Esophagus muscularis mucosa (tissue), 4 donors: Measurements from ENCODE around the gene NRIP3. TPM values are rescaled to one million over a fixed set of nuclear protein-coding genes. Genes with fewer than 3 reads are reported as not detected.
"Not testable (repeated sequence)": the region's sequence is repeated elsewhere in the genome, so short reads cannot be mapped to it uniquely, and the experiment has no call there.

Experiments
- DNase-seq: peaks from one replicate; pipeline ENCODE4 v3.0.0-alpha.2; 2017; ENCODE audit errors: extremely low spot score
- H3K27ac ChIP-seq, 4 donors: fragments of 200-600 bp; sonication (generic); replicated peaks in 1 of 4; 1 replicate in 3 of 4; 2 replicates in 1 of 4; pipeline ENCODE4 v1.5.1; 2016 to 2019; ENCODE audit warnings: mild to moderate bottlenecking in 1 of 4
- H3K27me3 ChIP-seq, 4 donors: fragments of 200-600 bp; sonication (generic); one replicate each; pipeline versions ENCODE4 v1.5.1 to v1.6.0; 2016 to 2019
- H3K36me3 ChIP-seq, 4 donors: fragments of 200-600 bp; sonication (generic); one replicate each; pipeline ENCODE4 v1.5.1; 2016 to 2019
- H3K4me1 ChIP-seq, 4 donors: fragments of 200-600 bp; sonication (generic); one replicate each; pipeline ENCODE4 v1.5.1; 2016 to 2019
- H3K4me3 ChIP-seq, 4 donors: fragments of 200-600 bp; sonication (generic); 1 replicate in 2 of 4; 2 replicates in 2 of 4; pipeline ENCODE4 v1.5.1; 2016 to 2019; ENCODE audit warnings: mild to moderate bottlenecking in 4 of 4, moderate library complexity in 1 of 4
- H3K9me3 ChIP-seq, 4 donors: fragments of 200-600 bp; sonication (generic); 1 replicate in 3 of 4; 2 replicates in 1 of 4; pipeline ENCODE4 v1.5.1; 2016 to 2019
- CTCF ChIP-seq, 3 experiments: fragments of 200-600 bp in 2 of 3; fragments of 450-650 bp in 1 of 3; sonication (generic) in 2 of 3; IDR thresholded peaks; one replicate each; pipeline ENCODE4 v1.5.1; 2017 to 2019; ENCODE audit warnings: antibody characterized with exemption in 3 of 3, mild to moderate bottlenecking in 2 of 3, moderate library complexity in 1 of 3
- EP300 ChIP-seq: sonication (generic); formaldehyde crosslinking; IDR thresholded peaks from one replicate; pipeline ENCODE4 v1.6.1; 2017; ENCODE audit warnings: antibody characterized with exemption
- POLR2A ChIP-seq: fragments of 450-650 bp; IDR thresholded peaks from one replicate; pipeline ENCODE4 v1.6.1; 2017; ENCODE audit warnings: antibody characterized with exemption, moderate library complexity, mild to moderate bottlenecking, low read depth
- POLR2AphosphoS5 ChIP-seq, 2 donors: sonication (generic); formaldehyde crosslinking; IDR thresholded peaks; one replicate each; pipeline ENCODE4 v1.6.1; 2017; ENCODE audit warnings: antibody characterized with exemption in 2 of 2
- WGBS: methylation state at CpG from one replicate; pipeline ENCODE4 v1.1.5; 2018; 5-methylcytosine and 5-hydroxymethylcytosine counted together
- intact Hi-C: fragments of 100-400 bp; cut with DNase I; formaldehyde crosslinking; loops from one replicate; pipeline ENCODE4 v1.15.1; 2023
- total RNA-seq, 4 donors: library from RNA; depleted of rRNA; stranded (reverse); fragments of >200 nt; gene quantifications; one replicate each; pipeline versions ENCODE4 v1.1.0 to v1.2.1, GENCODE V29; 2016

Gene NRIP3
- total RNA-seq, 4 donors from 2014 or later = 2.1 to 4.0 (median 3.5) TPM

- Histone ChIP-seq H3K4me3 (no peak overlapping the region), H3K4me1 (peaks cover 10 to 24% (median 14%) of the 10 kb centered on the region in 4 donors), H3K36me3 (no peaks in the 10 kb centered on the region), H3K27ac (no peak overlapping the region), H3K9me3 (no peaks in the 10 kb centered on the region), H3K27me3 (no peaks in the 10 kb centered on the region)
- TF ChIP-seq CTCF (IDR thresholded peaks at IDR 0.05) (no peak), EP300 (no peak), POLR2AphosphoS5 (IDR thresholded peaks at IDR 0.05) (no peak), POLR2A (no peak)
- WGBS = 89% methylated on average over 3 of the region's 3 CpGs
- intact Hi-C loops = loop anchor here (1.0 kb wide), 1 partner anchor 123 kb away; no protein-coding TSS in a partner anchor
- no peak for DNase-seq
These were observed 11.0 kb upstream of the NRIP3 start for GRCh38 chr11:9014826-9015225.

GRCh38 chr11:9013373-9013772, 9.6 kb upstream of the NRIP3 start:
- 91% methylated on average over 4 of the region's 4 CpGs for WGBS
- no peaks in the 10 kb centered on the region for H3K27me3 ChIP-seq
- no peak overlapping the region for H3K27ac ChIP-seq
- H3K36me3 ChIP-seq = no peaks in the 10 kb centered on the region
- peaks cover 10 to 24% (median 14%) of the 10 kb centered on the region in 4 donors for H3K4me1 ChIP-seq
- no peak for TF ChIP-seq POLR2A
- TF ChIP-seq POLR2AphosphoS5 (IDR thresholded peaks at IDR 0.05) = no peak
- no peak for TF ChIP-seq CTCF (IDR thresholded peaks at IDR 0.05)
- no peak for TF ChIP-seq EP300
- no peak for DNase-seq
- H3K9me3 ChIP-seq = no peaks in the 10 kb centered on the region
- intact Hi-C loops = no loop called here
- H3K4me3 ChIP-seq = no peak overlapping the region

- H3K9me3 ChIP-seq, H3K4me1 ChIP-seq, H3K27ac ChIP-seq, H3K4me3 ChIP-seq, H3K27me3 ChIP-seq, intact Hi-C loops, H3K36me3 ChIP-seq, DNase-seq: not testable (repeated sequence)
- 80% methylated on average over 1 of the region's 1 CpG for WGBS
These were observed 5.7 kb upstream of the NRIP3 start for GRCh38 chr11:9009538-9009937.

- peaks cover 0 to 4% (median 0%) of the 10 kb centered on the region in 4 donors for H3K27me3 ChIP-seq
- no peaks in the 10 kb centered on the region for H3K9me3 ChIP-seq
- WGBS = 78% methylated on average over 1 of the region's 1 CpG
- no peak for TF ChIP-seq POLR2A
- TF ChIP-seq EP300 = no peak
- TF ChIP-seq POLR2AphosphoS5 (IDR thresholded peaks at IDR 0.05) = no peak
- no peak for TF ChIP-seq CTCF (IDR thresholded peaks at IDR 0.05)
- peaks cover 9 to 11% (median 10%) of the 10 kb centered on the region in 4 donors for H3K4me1 ChIP-seq
- no peak for DNase-seq
- H3K36me3 ChIP-seq = no peaks in the 10 kb centered on the region
- intact Hi-C loops = no loop called here
- H3K4me3 ChIP-seq = no peak overlapping the region
- H3K27ac ChIP-seq = no peak overlapping the region
These were observed 4.9 kb upstream of the NRIP3 start for GRCh38 chr11:9008661-9009060.

GRCh38 chr11:9008011-9008550, 4.3 kb upstream of the NRIP3 start:
- Histone ChIP-seq H3K4me1 (peaks cover 15 to 17% (median 16%) of the 10 kb centered on the region in 4 donors), H3K27ac (no peak overlapping the region), H3K27me3 (peaks cover 0 to 4% (median 0%) of the 10 kb centered on the region in 4 donors), H3K4me3 (no peak overlapping the region), H3K36me3 (no peaks in the 10 kb centered on the region), H3K9me3 (no peaks in the 10 kb centered on the region)
- no peak for DNase-seq
- intact Hi-C loops = no loop called here
- TF ChIP-seq POLR2AphosphoS5 (IDR thresholded peaks at IDR 0.05) (no peak), EP300 (no peak), POLR2A (no peak), CTCF (IDR thresholded peaks at IDR 0.05) (no peak)
- 77% methylated on average over 3 of the region's 3 CpGs for WGBS
